H1 (cell line): ENCODE data around the gene BICD1. TPM values are rescaled to one million over a fixed set of nuclear protein-coding genes. Genes with fewer than 3 reads are reported as not detected.

ENCODE experiments used
- HDAC2 ChIP-seq, 2 experiments: fragments of 300-600 bp in 1 of 2; sonication (generic) in 1 of 2; IDR thresholded peaks; 2 replicates each; pipeline ENCODE4 v1.6.1; 2011 to 2012; ENCODE audit warnings: low read depth in 2 of 2, low read length in 2 of 2, mild to moderate bottlenecking in 2 of 2, moderate library complexity in 2 of 2, borderline replicate concordance in 1 of 2, inconsistent platforms in 1 of 2
- HDAC6 ChIP-seq: IDR thresholded peaks from one replicate; pipeline ENCODE4 v1.7.1; 2012; ENCODE audit warnings: low read depth, mild to moderate bottlenecking, inconsistent platforms, low read length, moderate library complexity
- KDM4A ChIP-seq: IDR thresholded peaks from one replicate; pipeline ENCODE4 v1.7.1; 2012; ENCODE audit warnings: low read depth, mild to moderate bottlenecking, moderate library complexity, low read length, inconsistent platforms; ENCODE audit not compliant: severe bottlenecking
- SIN3A ChIP-seq, 2 experiments: IDR thresholded peaks in 1 of 2; conservative IDR thresholded peaks in 1 of 2; 2 replicates each; pipeline ENCODE4 v1.6.1; 2011 to 2012; ENCODE audit warnings: low read length in 2 of 2, improper control_type of control experiment in 1 of 2, low read depth in 1 of 2, mild to moderate bottlenecking in 1 of 2
- TAF7 ChIP-seq: optimal IDR thresholded peaks from 2 replicates; pipeline ENCODE3; 2011; ENCODE audit warnings: low read depth, mild to moderate bottlenecking, inconsistent platforms, low read length, moderate library complexity, borderline replicate concordance
- TCF12 ChIP-seq: IDR thresholded peaks from 2 replicates; pipeline ENCODE4 v1.6.1; 2011; ENCODE audit warnings: low read depth, mild to moderate bottlenecking, low read length
- ZNF274 ChIP-seq: IDR thresholded peaks from 2 replicates; pipeline ENCODE4 v1.7.0; 2012; ENCODE audit warnings: low read length, borderline replicate concordance; ENCODE audit errors: extremely low read depth
- polyA plus RNA-seq, 7 experiments: library from polyadenylated mRNA; depleted of rRNA in 3 of 7; stranded (reverse) in 5 of 7; unstranded in 2 of 7; fragments of >200 nt in 5 of 7; fragments of 200-250 nt in 2 of 7; gene quantifications; 1 replicate in 5 of 7; 2 replicates in 1 of 7; 4 replicates in 1 of 7; pipeline versions ENCODE4 v1.2.1 to v1.2.3, GENCODE V29; 2011 to 2013; ENCODE audit warnings: missing spikeins in 2 of 7, mixed read lengths in 2 of 7
- total RNA-seq: library from RNA; stranded (reverse); fragmentation: NEBNext Ultra II Directional; extraction: Animal tissue kit (Norgen Biotek cat#: 25700); gene quantifications from 2 replicates; pipeline ENCODE4 v1.2.1, GENCODE V29; 2021
- TF ChIP-seq, protein P1 (sequence below): IDR thresholded peaks from 2 replicates; pipeline ENCODE4 v1.6.1; 2012; ENCODE audit warnings: inconsistent platforms

Gene BICD1
- total and polyA plus RNA-seq, 2 of the 8 experiments (the other 6 are each of a cell fraction or from before 2014, with no cell fraction given), result 34.1 to 58.4 TPM

DNA sequence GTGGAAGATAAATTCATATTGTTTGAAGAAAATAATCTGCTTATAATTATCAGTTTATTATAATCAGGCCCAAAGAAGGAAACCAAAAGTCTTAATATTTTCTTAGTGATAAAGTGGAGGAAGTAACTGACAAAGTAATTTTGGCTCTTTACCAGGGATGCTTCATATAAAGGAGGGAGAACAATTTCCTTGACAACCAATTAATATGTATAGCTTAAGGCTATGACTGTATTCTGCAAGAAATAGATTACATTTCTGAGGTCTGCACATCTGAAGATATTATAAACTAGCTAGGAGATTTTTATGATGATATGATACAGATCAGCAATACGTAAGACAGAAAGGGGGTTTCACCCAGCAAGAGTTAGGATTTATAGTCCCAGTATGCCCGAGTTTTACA lies 90.8 kb downstream of the BICD1 start (continued):
- TF ChIP-seq KDM4A, result no peak
- TF ChIP-seq HDAC2 (IDR thresholded peaks at IDR 0.05; ENCODE audit: borderline replicate concordance in 1 of 2, low read depth in 2 of 2, low read length in 2 of 2), result no peak
- TF ChIP-seq, protein P1, sequence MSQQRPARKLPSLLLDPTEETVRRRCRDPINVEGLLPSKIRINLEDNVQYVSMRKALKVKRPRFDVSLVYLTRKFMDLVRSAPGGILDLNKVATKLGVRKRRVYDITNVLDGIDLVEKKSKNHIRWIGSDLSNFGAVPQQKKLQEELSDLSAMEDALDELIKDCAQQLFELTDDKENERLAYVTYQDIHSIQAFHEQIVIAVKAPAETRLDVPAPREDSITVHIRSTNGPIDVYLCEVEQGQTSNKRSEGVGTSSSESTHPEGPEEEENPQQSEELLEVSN, result no peak
- no peak for TF ChIP-seq TAF7
- TF ChIP-seq ZNF274, result no peak
- TF ChIP-seq TCF12, result no peak
- no peak for TF ChIP-seq SIN3A (conservative IDR thresholded peaks at IDR 0.05 in 1 of 2, IDR thresholded peaks at IDR 0.05 in 1 of 2; ENCODE audit: low read depth in 1 of 2, low read length in 2 of 2)
- TF ChIP-seq HDAC6, result no peak
